Naive thymus-derived CD4-positive, alpha-beta T cell (primary cell): ENCODE data around the gene MAD2L1BP. TPM values are rescaled to one million over a fixed set of nuclear protein-coding genes. Genes with fewer than 3 reads are reported as not detected.
"Not testable (repeated sequence)": the region's sequence is repeated elsewhere in the genome, so short reads cannot be mapped to it uniquely, and the experiment has no call there.

Experiments used
- ATAC-seq: fragments of 150-1000 bp; cut with Tn5 transposase; 2 replicates; pipeline ENCODE4 v1.10.0; 2021; ENCODE audit warnings: mild to moderate bottlenecking, moderate library complexity
- CTCF ChIA-PET: fragments of 350-600 bp; sonication (Branson Sonifier 250); formaldehyde crosslinking; loops from one replicate; lab custom pipeline; 2021; ENCODE audit warnings: antibody characterized with exemption; lab: Charles Lee
- POLR2A ChIA-PET: fragments of 350-600 bp; sonication (Branson Sonifier 250); formaldehyde crosslinking; loops from one replicate; lab custom pipeline; 2021; ENCODE audit warnings: antibody characterized with exemption, inconsistent platforms; lab: Charles Lee
- DNase-seq, 9 donors: peaks; one replicate each; pipeline versions ENCODE4 v3.0.0 to v3.0.0-alpha.2; 2020 to 2022; ENCODE audit warnings: mixed read lengths in 1 of 9
- H3K27ac ChIP-seq: one replicate; pipeline ENCODE4 v1.7.0; 2013; ENCODE audit warnings: mild to moderate bottlenecking, low read depth, low read length, moderate library complexity
- H3K27me3 ChIP-seq, 2 donors: one replicate each; pipeline ENCODE4 v1.7.0; 2013; ENCODE audit warnings: low read length in 2 of 2, mild to moderate bottlenecking in 2 of 2, moderate library complexity in 2 of 2; ENCODE audit not compliant: control insufficient read depth in 2 of 2, insufficient read depth in 2 of 2
- H3K36me3 ChIP-seq, 3 experiments: 1 replicate in 2 of 3; 2 replicates in 1 of 3; pipeline ENCODE4 v1.7.0; 2013; ENCODE audit warnings: low read length in 3 of 3, mild to moderate bottlenecking in 3 of 3, moderate library complexity in 1 of 3; ENCODE audit not compliant: insufficient read depth in 3 of 3, control insufficient read depth in 2 of 3
- H3K4me1 ChIP-seq, 2 donors: one replicate each; pipeline ENCODE4 v1.7.0; 2013; ENCODE audit warnings: low read length in 2 of 2, mild to moderate bottlenecking in 2 of 2, moderate library complexity in 1 of 2; ENCODE audit not compliant: control insufficient read depth in 2 of 2, insufficient read depth in 2 of 2
- H3K4me3 ChIP-seq: 2 replicates; pipeline ENCODE4 v1.7.0; 2013; ENCODE audit warnings: mild to moderate bottlenecking, low read length
- H3K9me3 ChIP-seq, 3 experiments: 1 replicate in 2 of 3; 2 replicates in 1 of 3; pipeline ENCODE4 v1.7.0; 2013; ENCODE audit warnings: low read length in 3 of 3; ENCODE audit not compliant: control insufficient read depth in 2 of 3
- H3K27ac Mint-ChIP-seq, 9 donors: one replicate each; pipeline ENCODE4 v1.8.0; 2020 to 2022; ENCODE audit warnings: mixed read lengths in 9 of 9, mild to moderate bottlenecking in 8 of 9, moderate library complexity in 5 of 9, inconsistent platforms in 2 of 9
- H3K27me3 Mint-ChIP-seq, 5 donors: one replicate each; pipeline ENCODE4 v1.8.0; 2021 to 2022; ENCODE audit warnings: mixed read lengths in 5 of 5, mild to moderate bottlenecking in 1 of 5
- H3K36me3 Mint-ChIP-seq, 5 donors: one replicate each; pipeline ENCODE4 v1.8.0; 2020 to 2022; ENCODE audit warnings: mixed read lengths in 5 of 5, mild to moderate bottlenecking in 3 of 5, inconsistent platforms in 1 of 5
- H3K4me1 Mint-ChIP-seq, 7 donors: one replicate each; pipeline ENCODE4 v1.8.0; 2020 to 2022; ENCODE audit warnings: mixed read lengths in 7 of 7, mild to moderate bottlenecking in 3 of 7, inconsistent platforms in 1 of 7
- H3K4me3 Mint-ChIP-seq, 10 donors: one replicate each; pipeline ENCODE4 v1.8.0; 2020 to 2022; ENCODE audit warnings: mild to moderate bottlenecking in 10 of 10, mixed read lengths in 10 of 10, moderate library complexity in 6 of 10, inconsistent platforms in 2 of 10
- H3K9me3 Mint-ChIP-seq, 11 donors: one replicate each; pipeline ENCODE4 v1.8.0; 2020 to 2022; ENCODE audit warnings: mixed read lengths in 11 of 11, mild to moderate bottlenecking in 4 of 11, inconsistent platforms in 1 of 11, moderate library complexity in 1 of 11
- intact Hi-C, 2 donors: fragments of 100-400 bp; cut with micrococcal nuclease; formaldehyde crosslinking; loops; one replicate each; pipeline ENCODE4 v1.15.1; 2023
- polyA plus RNA-seq, 2 donors: library from polyadenylated mRNA; unstranded; fragments of 300-500 nt; fragmentation: Illumina TruSeq; gene quantifications; one replicate each; pipeline ENCODE4 v1.2.3, GENCODE V29; 2021
- total RNA-seq, 6 experiments: library from RNA in 5 of 6; stranded (reverse) in 5 of 6; gene quantifications; 1 replicate in 5 of 6; 2 replicates in 1 of 6; pipeline ENCODE4 v1.2.3 and lab custom pipeline; 2021 to 2026

Gene MAD2L1BP
- total and polyA plus RNA-seq, 7 experiments from 2014 or later, result 14.9 to 44.5 (median 28.0) TPM

- CTCF ChIA-PET, result interaction anchor here (0.6 to 1.3 kb wide), 4 partner anchors 11 to 59 kb away, joined by 3 to 7 read pairs (median 4); no protein-coding TSS in a partner anchor
- POLR2A ChIA-PET, result interaction anchor here (0.8 to 1.4 kb wide), 11 partner anchors 11 to 618 kb away, joined by 3 to 9 read pairs (median 5); partner anchors contain the start of genes DNPH1, HSP90AB1, MRPS18A and POLR1C
- H3K27ac ChIP-seq, result peak within 1 kb of the TSS; percentile 76
- Mint-ChIP-seq H3K4me1 (peaks cover 27 to 40% (median 36%) of the 10 kb centered on the region in 7 donors), H3K36me3 (peaks cover 0 to 15% (median 12%) of the 10 kb centered on the region in 5 donors), H3K4me3 (peak within 1 kb of the TSS; percentile 97 to 100 (median 99)), H3K27ac (peak within 1 kb of the TSS; percentile 90 to 99 (median 98)), H3K9me3 (peaks cover 0 to 3% (median 0%) of the 10 kb centered on the region in 11 donors), H3K27me3 (no peaks in the 10 kb centered on the region)
- peak; percentile 85 to 97 (median 93) for DNase-seq
- H3K36me3 ChIP-seq, result peaks cover 0 to 23% (median 3%) of the 10 kb centered on the region in 3 experiments
- peaks cover 9 to 11% of the 10 kb centered on the region in 2 donors for H3K4me1 ChIP-seq
- no peaks in the 10 kb centered on the region for H3K9me3 ChIP-seq
- H3K27me3 ChIP-seq, result no peaks in the 10 kb centered on the region
- intact Hi-C loops, result loop anchor here (1.0 to 5.0 kb wide), 23 partner anchors 16 to 1894 kb away; partner anchors contain the start of genes ABCC10 (in 2 of the 2), MRPS18A (in 2 of the 2), POLH (in 2 of the 2) and POLR1C (in 2 of the 2)
- peak within 1 kb of the TSS; percentile 98 for H3K4me3 ChIP-seq
- peak; percentile 92 for ATAC-seq
These were observed 6.5 kb upstream of the MAD2L1BP start, which contains the start of gene GTPBP2 for GRCh38 chr6:43629104-43629504. GTPBP2 (minus strand) TSS chr6:43629264; CDS start chr6:43629162, 102 bp downstream.

GRCh38 chr6:43629505-43630300 is 5.9 kb upstream of the MAD2L1BP start:
- Histone ChIP-seq H3K27me3 (no peaks in the 10 kb centered on the region), H3K4me1 (peaks cover 9 to 11% of the 10 kb centered on the region in 2 donors), H3K9me3 (no peaks in the 10 kb centered on the region), H3K36me3 (peaks cover 0 to 17% (median 3%) of the 10 kb centered on the region in 3 experiments), H3K4me3 (peak overlapping the region; percentile 98), H3K27ac (peak overlapping the region; percentile 76)
- intact Hi-C loops, result loop anchor here (1.0 to 10.0 kb wide), 25 partner anchors 16 to 1895 kb away; partner anchors contain the start of genes ABCC10 (in 2 of the 2), HSP90AB1 (in 2 of the 2), MRPS18A (in 2 of the 2) and POLH (in 2 of the 2)
- peak overlapping the region; percentile 90 to 99 (median 98) for H3K27ac Mint-ChIP-seq
- ChIA-PET POLR2A (interaction anchor here (0.6 to 1.4 kb wide), 14 partner anchors 10 to 618 kb away, joined by 3 to 9 read pairs (median 3); partner anchors contain the start of genes DNPH1, HSP90AB1, MRPS18A and POLR1C), CTCF (interaction anchor here (0.6 to 1.3 kb wide), 5 partner anchors 12 to 59 kb away, joined by 3 to 7 read pairs (median 4); no protein-coding TSS in a partner anchor)
- H3K4me3 Mint-ChIP-seq, result peak overlapping the region; percentile 97 to 100 (median 99)
- H3K27me3 Mint-ChIP-seq, result no peaks in the 10 kb centered on the region
- peak; percentile 64 to 90 (median 75) for DNase-seq
- peaks cover 0 to 3% (median 0%) of the 10 kb centered on the region in 11 donors for H3K9me3 Mint-ChIP-seq
- peaks cover 30 to 42% (median 38%) of the 10 kb centered on the region in 7 donors for H3K4me1 Mint-ChIP-seq
- peak; percentile 79 for ATAC-seq
- peaks cover 0 to 16% (median 9%) of the 10 kb centered on the region in 5 donors for H3K36me3 Mint-ChIP-seq

DNA sequence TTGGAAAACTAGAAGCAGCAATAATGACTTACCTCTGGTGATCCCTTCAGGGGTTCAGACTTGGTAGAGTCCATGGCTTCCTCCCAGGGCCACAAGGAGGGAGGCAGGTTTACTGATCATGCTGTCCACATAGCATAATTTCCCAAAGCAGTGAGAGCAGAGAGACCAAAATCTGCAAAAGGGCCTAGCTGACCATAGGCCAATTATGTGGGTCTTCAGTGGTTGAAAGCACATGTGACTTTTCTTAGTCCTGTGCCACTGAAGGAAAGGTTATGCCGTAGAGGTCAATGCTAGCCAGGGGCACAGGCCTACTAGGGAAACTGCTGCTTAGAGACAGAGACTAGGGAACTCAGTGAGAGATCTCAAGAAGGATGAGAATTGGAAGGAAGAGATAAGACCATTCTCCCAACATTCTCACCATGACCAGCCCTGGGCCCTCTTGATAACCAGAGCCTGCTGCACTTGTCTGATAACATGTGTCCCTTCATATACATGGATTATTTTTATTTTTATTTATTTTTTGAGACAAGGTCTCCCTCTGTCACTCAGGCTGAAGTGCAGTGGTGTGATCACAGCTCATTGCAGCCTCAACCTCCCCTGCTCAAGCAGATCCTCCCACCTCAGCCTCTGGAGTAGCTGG is 4.5 kb upstream of the MAD2L1BP start:
- intact Hi-C loops, result loop anchor here (2.0 to 10.0 kb wide), 3 partner anchors 616 to 1696 kb away; partner anchors contain the start of genes HSP90AB1 (in 1 of the 2) and UBR2 (in 1 of the 2)
- Histone ChIP-seq H3K27ac (no peak overlapping the region), H3K36me3 (peaks cover 0 to 3% (median 0%) of the 10 kb centered on the region in 3 experiments), H3K9me3 (no peaks in the 10 kb centered on the region), H3K4me1 (peaks cover 17 to 19% of the 10 kb centered on the region in 2 donors), H3K4me3 (no peak overlapping the region), H3K27me3 (no peaks in the 10 kb centered on the region)
- H3K9me3 Mint-ChIP-seq, result peaks cover 0 to 5% (median 0%) of the 10 kb centered on the region in 11 donors
- ChIA-PET CTCF (no interaction called here), POLR2A (no interaction called here)
- peaks cover 38 to 56% (median 49%) of the 10 kb centered on the region in 7 donors for H3K4me1 Mint-ChIP-seq
- H3K4me3 Mint-ChIP-seq, result peak overlapping the region in 5 of 10 donors; percentile 36 to 61 (median 57)
- H3K27ac Mint-ChIP-seq, result peak overlapping the region in 6 of 9 donors; percentile 54 to 98 (median 82)
- DNase-seq (no peak), ATAC-seq (no peak)
- H3K27me3 Mint-ChIP-seq, result peaks cover 0 to 3% (median 0%) of the 10 kb centered on the region in 5 donors
- H3K36me3 Mint-ChIP-seq, result peaks cover 0 to 17% (median 7%) of the 10 kb centered on the region in 5 donors

GRCh38 chr6:43633002-43633401 is 2.6 kb upstream of the MAD2L1BP start:
- POLR2A ChIA-PET, result interaction anchor here (1.2 kb wide), 1 partner anchor 12 kb away, joined by 4 read pairs; the partner anchor contains the start of gene RSPH9
- CTCF ChIA-PET, result not testable (repeated sequence)

DNA sequence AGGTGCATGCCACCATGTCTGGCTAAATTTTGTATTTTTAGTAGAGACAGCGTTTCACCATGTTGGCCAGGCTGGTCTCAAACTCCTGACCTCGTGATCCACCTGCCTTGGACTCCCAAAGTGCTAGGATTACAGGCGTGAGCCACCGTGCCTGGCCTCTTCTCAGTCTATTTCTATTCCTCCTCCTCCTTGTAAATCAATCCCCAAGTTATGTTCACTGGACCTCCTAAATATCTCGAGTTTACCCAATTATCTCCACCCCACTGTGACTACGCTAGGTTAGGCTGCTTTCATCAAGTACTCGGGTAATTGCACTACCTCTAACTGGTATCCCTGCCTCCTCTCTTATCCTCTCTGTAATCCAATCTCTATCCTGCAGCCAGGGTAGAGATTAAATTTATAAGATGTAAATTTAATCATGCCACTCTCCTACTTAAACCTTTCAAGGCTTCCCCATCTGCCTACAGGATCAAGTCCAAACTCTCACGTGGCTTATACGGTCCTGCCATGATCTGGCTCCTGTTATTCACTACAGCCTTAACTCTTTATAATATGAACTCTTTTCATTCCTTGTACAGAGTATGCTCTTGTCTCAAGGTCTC is 837 bp upstream of the MAD2L1BP start:
- ATAC-seq (no peak), DNase-seq (no peak)
- H3K27ac ChIP-seq, result peak overlapping the region; percentile 87
- peak overlapping the region; percentile 91 for H3K4me3 ChIP-seq
- H3K36me3 ChIP-seq, result peaks cover 0 to 10% (median under 1%) of the 10 kb centered on the region in 3 experiments
- peaks cover 33 to 36% of the 10 kb centered on the region in 2 donors for H3K4me1 ChIP-seq
- Mint-ChIP-seq H3K27me3 (peaks cover 0 to 3% (median 0%) of the 10 kb centered on the region in 5 donors), H3K9me3 (peaks cover 0 to 5% (median 0%) of the 10 kb centered on the region in 11 donors), H3K27ac (peak overlapping the region; percentile 93 to 98 (median 96)), H3K36me3 (peaks cover 4 to 21% (median 11%) of the 10 kb centered on the region in 5 donors), H3K4me3 (peak overlapping the region; percentile 92 to 100 (median 99)), H3K4me1 (peaks cover 28 to 62% (median 46%) of the 10 kb centered on the region in 7 donors)
- H3K27me3 ChIP-seq, result no peaks in the 10 kb centered on the region
- intact Hi-C loops, result loop anchor here (1.0 to 10.0 kb wide), 8 partner anchors 10 to 1700 kb away; partner anchors contain the start of genes POLH (in 1 of the 2), RSPH9 (in 1 of the 2), TJAP1 (in 1 of the 2) and UBR2 (in 1 of the 2)
- CTCF ChIA-PET, result no interaction called here
- POLR2A ChIA-PET, result interaction anchor here (0.7 to 1.7 kb wide), 3 partner anchors 11 to 134 kb away, joined by 3 to 5 read pairs (median 5); no protein-coding TSS in a partner anchor
- no peaks in the 10 kb centered on the region for H3K9me3 ChIP-seq

More at GRCh38 chr6:43633002-43633401, 2.6 kb upstream of the MAD2L1BP start:
- H3K27ac ChIP-seq, H3K9me3 Mint-ChIP-seq, H3K4me3 ChIP-seq, H3K27me3 ChIP-seq, H3K9me3 ChIP-seq, H3K27ac Mint-ChIP-seq, H3K4me3 Mint-ChIP-seq, ATAC-seq, DNase-seq, H3K27me3 Mint-ChIP-seq, H3K36me3 ChIP-seq: not testable (repeated sequence)
- H3K4me1 ChIP-seq, result peaks cover 27 to 33% of the 10 kb centered on the region in 2 donors
- peaks cover 29 to 56% (median 44%) of the 10 kb centered on the region in 7 donors for H3K4me1 Mint-ChIP-seq
- H3K36me3 Mint-ChIP-seq, result peaks cover 0 to 18% (median 3%) of the 10 kb centered on the region in 5 donors
- intact Hi-C loops, result loop anchor here in 1 of 2 donors (10.0 kb wide), 2 partner anchors 1068 to 1698 kb away; partner anchors contain the start of gene UBR2
